Stimulated activated naive CD8-positive, alpha-beta T cell treated with anti-CD3 and anti-CD28 coated beads, Interleukin-15, Interleukin-2, amounts not matched to agents 100 ng/mL and 50 ng/mL, for 24 hours (primary cell): ENCODE measurements around the gene GPR55.
"Not testable (repeated sequence)": the region's sequence is repeated elsewhere in the genome, so short reads cannot be mapped to it uniquely, and the experiment has no call there.

Experiments
- H3K27ac Mint-ChIP-seq: one replicate; pipeline ENCODE4 v1.8.0; 2021; ENCODE audit warnings: mild to moderate bottlenecking, mixed read lengths
- H3K27me3 Mint-ChIP-seq: one replicate; pipeline ENCODE4 v1.8.0; 2021; ENCODE audit warnings: mixed read lengths
- H3K36me3 Mint-ChIP-seq: one replicate; pipeline ENCODE4 v1.8.0; 2021; ENCODE audit warnings: low read depth, mixed read lengths
- H3K4me1 Mint-ChIP-seq: one replicate; pipeline ENCODE4 v1.8.0; 2021; ENCODE audit warnings: low read depth, mixed read lengths
- H3K4me3 Mint-ChIP-seq: one replicate; pipeline ENCODE4 v1.8.0; 2021; ENCODE audit warnings: mild to moderate bottlenecking, mixed read lengths
- H3K9me3 Mint-ChIP-seq: one replicate; pipeline ENCODE4 v1.8.0; 2021; ENCODE audit warnings: mixed read lengths

The GPR55 gene

DNA sequence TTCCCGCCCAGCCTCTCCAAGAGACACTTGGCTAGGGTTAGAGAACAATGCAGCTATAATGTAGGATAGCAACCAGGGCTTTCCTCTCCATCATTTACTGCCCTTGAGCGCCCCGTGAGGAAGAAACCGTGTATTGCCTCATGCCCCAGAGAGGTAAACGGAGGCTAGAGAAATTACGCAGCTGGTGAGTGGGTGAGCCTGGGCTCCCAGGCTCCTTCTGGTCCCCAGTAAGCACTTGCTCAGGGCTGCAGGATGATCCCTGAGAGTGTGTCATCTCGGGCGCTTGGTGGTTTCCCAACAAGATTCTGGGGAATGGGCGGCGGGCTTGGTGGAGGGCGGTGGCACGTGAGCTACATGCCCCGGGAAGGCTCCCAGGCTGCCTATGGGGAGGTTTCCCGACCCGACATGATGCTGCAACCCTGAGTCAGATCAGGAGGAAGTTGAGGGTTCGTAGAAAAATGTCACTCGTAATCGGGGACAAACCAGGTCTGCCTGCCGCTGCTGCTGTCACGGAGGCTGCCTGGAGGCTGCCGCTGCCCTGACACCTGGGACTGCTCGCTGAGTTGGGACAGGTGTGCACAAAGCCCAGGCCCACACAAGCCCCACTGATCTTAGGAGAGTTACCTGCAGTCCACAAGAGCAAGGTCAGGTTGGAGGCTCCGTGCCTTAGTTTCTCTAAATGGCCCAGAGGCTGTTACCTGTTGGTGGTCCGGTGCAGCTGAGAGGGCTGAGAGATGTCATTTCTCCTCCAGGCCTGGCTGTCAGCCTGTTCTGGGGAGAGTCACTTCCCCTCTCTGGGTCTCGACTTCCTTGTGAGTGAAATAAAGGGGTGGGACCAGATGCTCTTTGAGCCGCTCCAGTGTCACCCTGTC is at the start of gene GPR55:
TSS of gene GPR55 (minus strand) at position 773 of the 872 bp plus-strand sequence. CDS start 14,280 bp downstream, outside the sequence.
- Mint-ChIP-seq H3K9me3 (no peaks in the 10 kb centered on the region), H3K4me1 (peaks cover 86% of the 10 kb centered on the region), H3K36me3 (no peaks in the 10 kb centered on the region), H3K4me3 (peak within 1 kb of the TSS; percentile 79), H3K27ac (peak within 1 kb of the TSS; percentile 89), H3K27me3 (no peaks in the 10 kb centered on the region)

DNA sequence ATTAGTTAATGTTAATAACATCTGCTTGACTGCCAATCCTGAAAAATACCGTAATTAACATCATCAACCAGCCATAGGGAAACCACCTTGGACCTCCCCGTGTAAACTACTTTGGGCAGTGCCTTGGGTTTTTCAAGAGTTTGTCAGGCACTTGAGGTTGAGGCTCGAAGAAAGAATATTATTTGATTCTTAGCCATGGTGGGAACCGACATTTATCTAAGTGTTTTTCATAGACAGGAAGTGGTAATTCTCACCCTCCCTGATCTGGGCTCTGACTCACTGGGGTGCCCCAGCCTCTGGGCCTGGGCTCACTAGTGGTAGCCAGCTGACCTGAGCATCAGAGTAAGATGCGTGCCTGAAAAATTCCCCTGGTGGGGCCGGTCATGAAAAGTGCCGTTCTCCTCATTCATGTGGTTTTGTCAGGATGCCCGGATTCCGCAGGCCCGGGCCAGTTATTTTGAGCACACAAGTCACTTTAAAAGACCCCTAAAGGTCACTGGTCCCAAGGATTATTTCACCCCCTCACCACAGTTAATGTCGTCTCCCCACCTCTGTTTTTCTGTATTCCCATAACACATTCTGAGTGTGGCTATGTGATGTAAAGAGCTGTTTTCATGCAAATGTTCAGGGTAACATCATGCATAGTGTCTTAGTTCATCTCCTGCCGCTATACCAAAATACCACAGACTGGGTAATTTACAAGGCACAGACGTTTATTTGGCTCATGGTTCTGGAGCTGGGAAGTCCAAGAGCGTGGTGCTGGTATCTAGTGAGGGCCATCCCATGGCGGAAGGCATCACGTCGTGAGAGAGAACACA is 49.3 kb upstream of the GPR55 start:
- peak overlapping the region; percentile 94 for H3K27ac Mint-ChIP-seq
- H3K4me3 Mint-ChIP-seq: peak overlapping the region; percentile 73
- H3K4me1 Mint-ChIP-seq: peaks cover 76% of the 10 kb centered on the region

GRCh38 chr2:230972046-230972445 is 47.0 kb upstream of the GPR55 start:
- H3K36me3 Mint-ChIP-seq: no peaks in the 10 kb centered on the region
- H3K4me3 Mint-ChIP-seq: no peak overlapping the region
- H3K27me3 Mint-ChIP-seq: no peaks in the 10 kb centered on the region
- no peaks in the 10 kb centered on the region for H3K9me3 Mint-ChIP-seq
- no peak overlapping the region for H3K27ac Mint-ChIP-seq
- peaks cover 67% of the 10 kb centered on the region for H3K4me1 Mint-ChIP-seq

More for the DNA sequence above, 49.3 kb upstream of the GPR55 start:
- Mint-ChIP-seq H3K36me3 (no peaks in the 10 kb centered on the region), H3K9me3 (no peaks in the 10 kb centered on the region), H3K27me3 (peaks cover 4% of the 10 kb centered on the region)

DNA sequence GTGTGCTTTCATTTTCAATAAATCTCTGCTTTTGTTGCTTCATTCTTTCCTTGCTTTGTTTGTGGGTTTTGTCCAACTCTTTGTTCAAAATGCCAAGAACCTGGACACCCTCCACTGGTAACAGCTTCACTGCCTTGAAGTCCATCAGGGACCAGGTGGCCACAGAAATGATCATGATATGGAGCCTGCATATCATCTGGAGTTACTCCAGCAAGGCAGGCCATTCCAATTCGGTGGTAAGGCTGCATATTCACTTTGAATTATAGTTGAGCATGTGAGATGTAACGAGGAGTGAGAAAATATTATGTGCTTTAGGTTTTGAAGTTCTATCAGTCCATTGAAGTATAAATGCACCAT is 44.6 kb upstream of the GPR55 start:
- H3K27ac Mint-ChIP-seq: peak overlapping the region; percentile 46
- peaks cover 43% of the 10 kb centered on the region for H3K4me1 Mint-ChIP-seq
- no peaks in the 10 kb centered on the region for H3K27me3 Mint-ChIP-seq
- H3K4me3 Mint-ChIP-seq: peak overlapping the region; percentile 17
- H3K36me3 Mint-ChIP-seq: no peaks in the 10 kb centered on the region
- no peaks in the 10 kb centered on the region for H3K9me3 Mint-ChIP-seq

- H3K27ac Mint-ChIP-seq: no peak overlapping the region
- H3K36me3 Mint-ChIP-seq: no peaks in the 10 kb centered on the region
- H3K27me3 Mint-ChIP-seq: no peaks in the 10 kb centered on the region
- H3K4me3 Mint-ChIP-seq: no peak overlapping the region
- H3K4me1 Mint-ChIP-seq: peaks cover 38% of the 10 kb centered on the region
- H3K9me3 Mint-ChIP-seq: no peaks in the 10 kb centered on the region
Observed at GRCh38 chr2:230968921-230969658, 44.0 kb upstream of the GPR55 start.

DNA sequence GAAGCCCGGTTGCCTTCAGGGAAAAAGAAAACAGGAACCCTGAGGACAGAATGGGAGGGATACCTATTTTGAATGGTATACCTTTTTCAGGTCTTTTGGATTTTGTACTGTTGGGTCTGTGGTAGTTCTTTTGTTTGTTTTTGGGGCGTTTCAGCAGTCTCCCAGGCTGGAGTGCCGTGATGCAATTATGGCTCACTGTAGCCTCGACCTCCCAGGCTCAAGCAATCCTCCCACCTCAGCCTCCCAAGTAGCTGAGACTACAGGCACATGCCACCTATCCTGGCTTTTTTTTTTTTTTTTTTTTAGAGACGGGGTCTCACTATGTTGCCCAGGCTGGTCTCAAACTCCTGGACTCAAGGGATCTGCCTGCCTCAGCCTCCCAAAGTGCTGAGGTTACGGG is 43.3 kb upstream of the GPR55 start:
- not testable (repeated sequence) for H3K36me3 Mint-ChIP-seq, H3K27ac Mint-ChIP-seq
- peaks cover 30% of the 10 kb centered on the region for H3K4me1 Mint-ChIP-seq

GRCh38 chr2:230967113-230967512 is 42.1 kb upstream of the GPR55 start:
- H3K4me1 Mint-ChIP-seq: peaks cover 19% of the 10 kb centered on the region
- no peaks in the 10 kb centered on the region for H3K36me3 Mint-ChIP-seq
- peak overlapping the region; percentile 31 for H3K27ac Mint-ChIP-seq
- peaks cover 3% of the 10 kb centered on the region for H3K27me3 Mint-ChIP-seq
- H3K9me3 Mint-ChIP-seq: no peaks in the 10 kb centered on the region
- no peak overlapping the region for H3K4me3 Mint-ChIP-seq

More for the DNA sequence above, 43.3 kb upstream of the GPR55 start:
- not testable (repeated sequence) for H3K27me3 Mint-ChIP-seq, H3K9me3 Mint-ChIP-seq, H3K4me3 Mint-ChIP-seq

- Mint-ChIP-seq H3K36me3 (no peaks in the 10 kb centered on the region), H3K4me1 (peaks cover 10% of the 10 kb centered on the region), H3K27ac (no peak overlapping the region), H3K27me3 (peaks cover 27% of the 10 kb centered on the region), H3K4me3 (no peak overlapping the region), H3K9me3 (no peaks in the 10 kb centered on the region)
Observed at GRCh38 chr2:230964136-230964730, 39.2 kb upstream of the GPR55 start.

DNA sequence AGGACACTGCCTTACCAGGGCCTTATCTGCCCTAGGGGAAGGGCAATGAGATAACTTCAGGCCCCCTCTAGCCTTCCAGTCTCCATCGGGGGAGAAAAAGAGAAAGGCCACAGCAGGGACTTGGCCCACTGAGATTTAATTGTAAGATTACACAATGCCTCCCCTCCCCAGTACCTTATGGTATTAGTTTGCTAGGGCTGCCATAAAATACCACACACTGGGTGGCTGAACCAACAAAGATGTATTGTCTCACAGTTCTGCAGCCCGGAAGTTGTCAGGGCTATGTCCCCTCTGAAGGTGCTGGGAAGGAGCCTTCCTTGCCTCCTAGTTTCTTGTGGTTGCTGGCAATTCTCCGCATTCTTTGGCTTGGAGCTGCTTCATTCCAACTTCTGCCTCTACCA is 36.0 kb upstream of the GPR55 start:
- peaks cover 45% of the 10 kb centered on the region for H3K27me3 Mint-ChIP-seq
- no peaks in the 10 kb centered on the region for H3K36me3 Mint-ChIP-seq
- H3K4me3 Mint-ChIP-seq: no peak overlapping the region

GRCh38 chr2:230960026-230960425 is 35.0 kb upstream of the GPR55 start:
- Mint-ChIP-seq H3K27ac (no peak overlapping the region), H3K27me3 (peaks cover 48% of the 10 kb centered on the region), H3K9me3 (no peaks in the 10 kb centered on the region), H3K36me3 (no peaks in the 10 kb centered on the region), H3K4me3 (no peak overlapping the region), H3K4me1 (peaks cover 36% of the 10 kb centered on the region)

More for the DNA sequence above, 36.0 kb upstream of the GPR55 start:
- no peak overlapping the region for H3K27ac Mint-ChIP-seq
- no peaks in the 10 kb centered on the region for H3K9me3 Mint-ChIP-seq
- peaks cover 27% of the 10 kb centered on the region for H3K4me1 Mint-ChIP-seq

DNA sequence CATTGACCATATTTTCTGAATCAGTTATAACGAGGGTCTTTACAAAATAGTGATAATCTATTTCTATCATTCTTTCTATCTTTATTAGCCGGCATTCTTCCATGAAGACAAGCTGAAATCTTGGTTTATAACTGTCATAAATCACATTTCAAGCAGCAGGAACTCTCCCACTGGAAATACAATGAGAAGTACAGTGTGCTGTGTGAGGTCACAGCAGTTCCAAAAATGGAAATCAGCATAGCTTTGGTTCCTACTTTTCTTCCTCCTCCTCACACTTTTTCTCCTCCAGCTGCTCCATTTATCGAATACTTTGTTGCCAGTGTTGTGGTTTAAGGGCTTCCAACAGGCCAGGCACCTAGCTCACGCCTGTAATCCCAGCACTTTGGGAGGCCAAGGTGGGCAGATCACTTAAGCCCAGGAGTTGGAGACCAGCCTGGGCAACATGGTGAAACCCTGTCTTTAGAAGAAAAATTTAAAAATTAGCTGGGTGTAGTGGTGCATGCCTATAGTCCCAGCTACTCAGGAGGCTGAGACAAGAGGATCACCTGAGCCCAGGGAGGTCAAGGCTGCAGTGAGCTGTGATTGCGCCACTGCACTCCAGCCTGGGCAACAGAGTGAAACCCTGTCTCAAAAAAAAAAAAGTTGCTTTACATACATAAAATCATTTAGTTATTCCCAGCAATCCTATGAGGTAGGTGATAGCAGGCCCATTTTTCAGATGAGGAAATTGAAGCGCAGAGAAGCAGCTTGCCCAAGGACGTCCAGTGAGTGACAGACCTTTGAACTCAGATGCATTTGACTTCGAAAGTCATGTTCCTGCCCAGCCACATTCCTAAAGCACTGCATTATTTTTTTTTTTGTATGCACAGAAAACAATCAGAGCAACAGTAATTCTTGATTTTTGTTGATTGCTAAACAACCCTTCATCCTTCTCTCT is 34.0 kb upstream of the GPR55 start:
- H3K4me3 Mint-ChIP-seq: peak overlapping the region; percentile 63
- H3K9me3 Mint-ChIP-seq: no peaks in the 10 kb centered on the region
- H3K27me3 Mint-ChIP-seq: peaks cover 52% of the 10 kb centered on the region
- H3K36me3 Mint-ChIP-seq: no peaks in the 10 kb centered on the region
- H3K4me1 Mint-ChIP-seq: peaks cover 45% of the 10 kb centered on the region
- no peak overlapping the region for H3K27ac Mint-ChIP-seq

GRCh38 chr2:230957756-230958391 is 32.8 kb upstream of the GPR55 start:
- Mint-ChIP-seq H3K4me1 (peaks cover 57% of the 10 kb centered on the region), H3K27ac (peak overlapping the region; percentile 91), H3K36me3 (no peaks in the 10 kb centered on the region), H3K4me3 (peak overlapping the region; percentile 84), H3K9me3 (no peaks in the 10 kb centered on the region), H3K27me3 (peaks cover 49% of the 10 kb centered on the region)
